Mucosa of descending colon (tissue), 3 donors: ENCODE data around the gene PPP6R3. TPM values are rescaled to one million over a fixed set of nuclear protein-coding genes. Genes with fewer than 3 reads are reported as not detected.

ENCODE experiments used
- ATAC-seq: fragments of 200-7000 bp; cut with Tn5 transposase; one replicate; pipeline ENCODE4 v1.9.1; 2020; ENCODE audit warnings: mild to moderate bottlenecking, moderate library complexity
- DNase-seq, 3 donors: peaks; one replicate each; pipeline ENCODE4 v3.0.0-alpha.2; 2020
- H3K36me3 ChIP-seq: fragments of 200-600 bp; one replicate; pipeline ENCODE4 v1.8.0; 2021; ENCODE audit warnings: low read depth, mild to moderate bottlenecking
- H3K4me1 ChIP-seq: fragments of 200-600 bp; one replicate; pipeline ENCODE4 v1.8.0; 2021; ENCODE audit warnings: low read depth, mild to moderate bottlenecking
- H3K4me3 ChIP-seq: fragments of 200-600 bp; one replicate; pipeline ENCODE4 v1.8.0; 2021; ENCODE audit warnings: mild to moderate bottlenecking
- H3K9me3 ChIP-seq: fragments of 200-600 bp; one replicate; pipeline ENCODE4 v1.8.0; 2021; ENCODE audit warnings: mild to moderate bottlenecking
- CTCF ChIP-seq: fragments of 200-600 bp; IDR thresholded peaks from one replicate; pipeline ENCODE4 v1.8.0; 2022; ENCODE audit warnings: antibody characterized with exemption, mild to moderate bottlenecking
- intact Hi-C, 2 donors: fragments of 100-400 bp; cut with DNase I in 1 of 2; cut with micrococcal nuclease in 1 of 2; formaldehyde crosslinking; loops; one replicate each; pipeline versions ENCODE4 v1.11.0 to v1.11.1; 2022; cut with DNase I, micrococcal nuclease
- total RNA-seq, 3 donors: library from RNA; stranded (reverse); fragmentation: NEBNext Ultra II Directional in 2 of 3; extraction: Animal tissue kit (Norgen Biotek cat#: 25700) in 2 of 3; gene quantifications; one replicate each; pipeline versions ENCODE4 v1.2.1 to v1.2.4, GENCODE V29; 2021 to 2023
- donor health status: DM: no; HTN: no; CAD: no; lungs with moderate emphysema.
- donor health status: DM: no; HTN: no; CAD: no.
- donor health status: DM: no; HTN: yes; CAD: no.

Gene PPP6R3
- total RNA-seq, 3 donors from 2014 or later = 107 to 141 (median 115) TPM

DNA sequence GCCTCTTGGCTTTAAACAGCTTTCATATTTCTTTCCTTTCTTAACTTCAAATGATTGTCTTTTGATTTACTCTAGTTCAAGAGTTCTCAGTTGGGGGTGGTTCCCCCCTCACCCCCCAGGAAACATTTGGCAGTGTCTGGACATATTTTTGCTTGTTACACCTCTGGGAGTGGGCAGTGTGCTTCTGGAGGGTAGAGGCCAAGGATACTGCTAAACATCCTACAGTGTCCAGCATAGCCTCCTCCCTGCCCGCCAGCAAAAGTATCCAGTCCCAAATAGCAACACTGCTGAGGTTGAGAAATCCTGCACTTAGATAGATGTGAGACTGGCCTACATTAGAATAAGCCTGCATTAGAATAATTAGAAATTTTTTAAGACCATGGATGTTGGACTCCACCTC, 3.2 kb downstream of the PPP6R3 start:
- H3K36me3 ChIP-seq = no peaks in the 10 kb centered on the region
- no peak for DNase-seq

GRCh38 chr11:68467201-68467834, 6.8 kb downstream of the PPP6R3 start:
- no peak for TF ChIP-seq CTCF
- peaks cover 45% of the 10 kb centered on the region for H3K4me1 ChIP-seq
- H3K4me3 ChIP-seq = no peak overlapping the region
- H3K9me3 ChIP-seq = no peaks in the 10 kb centered on the region
- DNase-seq = no peak
- ATAC-seq = no peak
- intact Hi-C loops = no loop called here
- H3K36me3 ChIP-seq = no peaks in the 10 kb centered on the region

More for the DNA sequence above, 3.2 kb downstream of the PPP6R3 start:
- intact Hi-C loops = no loop called here
- H3K4me1 ChIP-seq = peaks cover 32% of the 10 kb centered on the region
- ATAC-seq = no peak
- no peaks in the 10 kb centered on the region for H3K9me3 ChIP-seq
- TF ChIP-seq CTCF = no peak
- no peak overlapping the region for H3K4me3 ChIP-seq

- Histone ChIP-seq H3K9me3 (no peaks in the 10 kb centered on the region), H3K4me3 (no peak overlapping the region), H3K36me3 (no peaks in the 10 kb centered on the region), H3K4me1 (peaks cover 45% of the 10 kb centered on the region)
- no peak for TF ChIP-seq CTCF
- ATAC-seq (peak; percentile 9), DNase-seq (no peak)
- intact Hi-C loops = no loop called here
These were observed 7.8 kb downstream of the PPP6R3 start for GRCh38 chr11:68468217-68468828.

GRCh38 chr11:68469122-68469521, 8.6 kb downstream of the PPP6R3 start:
- DNase-seq (no peak), ATAC-seq (peak; percentile 35)
- Histone ChIP-seq H3K9me3 (no peaks in the 10 kb centered on the region), H3K4me1 (peaks cover 49% of the 10 kb centered on the region), H3K36me3 (no peaks in the 10 kb centered on the region), H3K4me3 (no peak overlapping the region)
- no peak for TF ChIP-seq CTCF
- intact Hi-C loops = no loop called here

GRCh38 chr11:68469642-68470041, 9.1 kb downstream of the PPP6R3 start:
- peaks cover 50% of the 10 kb centered on the region for H3K4me1 ChIP-seq

More at GRCh38 chr11:68469642-68470041, 9.1 kb downstream of the PPP6R3 start:
- H3K4me3 ChIP-seq = no peak overlapping the region
- H3K36me3 ChIP-seq = no peaks in the 10 kb centered on the region
- intact Hi-C loops = no loop called here
- DNase-seq (no peak), ATAC-seq (no peak)
- H3K9me3 ChIP-seq = no peaks in the 10 kb centered on the region
- TF ChIP-seq CTCF = no peak
